HG03521 (cell line): ENCODE data around the gene CPB2.

Experiments used
- ATAC-seq: cut with Tn5 transposase; IDR thresholded peaks from one replicate; pipeline ENCODE4 v1.9.1; 2021; ENCODE audit warnings: mild to moderate bottlenecking, moderate library complexity; ENCODE audit not compliant: unreplicated experiment

CPB2 gene

GRCh38 chr13:46104868-46105267 lies at the start of gene CPB2:
Gene CPB2, minus strand, starts transcription at chr13:46105033. Its CDS starts 24 bp downstream, at chr13:46105009.
- no peak for ATAC-seq

GRCh38 chr13:46154136-46154801 lies 49.4 kb upstream of the CPB2 start:
- ATAC-seq: no peak

GRCh38 chr13:46152627-46153328 lies 47.9 kb upstream of the CPB2 start:
- no peak for ATAC-seq

- no peak for ATAC-seq
Measured at GRCh38 chr13:46150134-46150693, 45.4 kb upstream of the CPB2 start.

- ATAC-seq: no peak
Measured at GRCh38 chr13:46149272-46150133, 44.7 kb upstream of the CPB2 start.

GRCh38 chr13:46146898-46147297 lies 42.1 kb upstream of the CPB2 start:
- ATAC-seq: no peak

GRCh38 chr13:46145950-46146349 lies 41.1 kb upstream of the CPB2 start:
- ATAC-seq: no peak

GRCh38 chr13:46145135-46145534 lies 40.3 kb upstream of the CPB2 start:
- ATAC-seq: no peak

- no peak for ATAC-seq
Measured at GRCh38 chr13:46143184-46143701, 38.4 kb upstream of the CPB2 start.

- ATAC-seq: no peak
Measured at GRCh38 chr13:46142776-46143175, 37.9 kb upstream of the CPB2 start.

- ATAC-seq: no peak
Measured at GRCh38 chr13:46140044-46140443, 35.2 kb upstream of the CPB2 start.

- ATAC-seq: no peak
Measured at GRCh38 chr13:46137627-46138317, 32.9 kb upstream of the CPB2 start.

GRCh38 chr13:46136688-46137087 lies 31.9 kb upstream of the CPB2 start:
- no peak for ATAC-seq

GRCh38 chr13:46134961-46135522 lies 30.2 kb upstream of the CPB2 start:
- ATAC-seq: no peak

GRCh38 chr13:46134494-46134893 lies 29.7 kb upstream of the CPB2 start:
- ATAC-seq: no peak

GRCh38 chr13:46132109-46132508 lies 27.3 kb upstream of the CPB2 start:
- no peak for ATAC-seq

- ATAC-seq: no peak
Measured at GRCh38 chr13:46131705-46132104, 26.9 kb upstream of the CPB2 start.

- no peak for ATAC-seq
Measured at GRCh38 chr13:46129955-46130618, 25.3 kb upstream of the CPB2 start.

GRCh38 chr13:46129124-46129523 lies 24.3 kb upstream of the CPB2 start:
- no peak for ATAC-seq
